ENCODE measurements around the gene AK1. TPM values are rescaled to one million over a fixed set of nuclear protein-coding genes. Genes with fewer than 3 reads are reported as not detected.
A peak's percentile ranks its signal among the peaks of the same experiment; 100 is the strongest.

Gene AK1
- total and polyA plus RNA-seq, 9 of the 15 experiments (the other 6 are each of a cell fraction or from before 2014, with no cell fraction given): 10.1 to 71.8 (median 39.0) TPM

- TF ChIP-seq PATZ1 (CRISPR knock-in tag; IDR thresholded peaks at IDR 0.05; ENCODE audit: borderline replicate concordance): no peak
- TF ChIP-seq ZNF551 (CRISPR knock-in tag; IDR thresholded peaks at IDR 0.05): no peak
- TF ChIP-seq ZNF507 (tag; conservative IDR thresholded peaks at IDR 0.05): no peak
- no peak for TF ChIP-seq ZKSCAN1 (IDR thresholded peaks at IDR 0.05; ENCODE audit: low read depth, low read length)
- peak; percentile 82 for TF ChIP-seq ZNF740 (CRISPR knock-in tag; IDR thresholded peaks at IDR 0.05)
- TF ChIP-seq ZNF740 (tag; IDR thresholded peaks at IDR 0.05): peak in 1 of 2 experiments; percentile 81; a peak in 2 of 4 replicates
- peak; percentile 32; the same call in 1 of the 2 replicates for TF ChIP-seq ZBTB40 (IDR thresholded peaks at IDR 0.05)
- no peak for TF ChIP-seq ZBTB40 (CRISPR knock-in tag; IDR thresholded peaks at IDR 0.05)
- TF ChIP-seq ZNF431 (CRISPR knock-in tag; IDR thresholded peaks at IDR 0.05): 0 out of 2 replicates have a peak, but pooled peaks have one; percentile 20
- TF ChIP-seq NR2C2 (CRISPR knock-in tag; IDR thresholded peaks at IDR 0.05): no peak; the same call in 1 of the 2 replicates
- TF ChIP-seq NR2C2 (tag; IDR thresholded peaks at IDR 0.05): 0 out of 2 replicates have a peak, but pooled peaks have one; percentile 34
- no peak for TF ChIP-seq NFE2L1 (tag; IDR thresholded peaks at IDR 0.05; ENCODE audit: borderline replicate concordance, low read depth)
These were observed 11.6 kb downstream of the AK1 start (continued) for GRCh38 chr9:127865645-127866464.
